ENCODE data around the gene GALNT10. TPM values are rescaled to one million over a fixed set of nuclear protein-coding genes. Genes with fewer than 3 reads are reported as not detected.

GALNT10 gene
- total and polyA plus RNA-seq, 9 of the 15 experiments (the other 6 are each of a cell fraction or from before 2014, with no cell fraction given): 4.6 to 37.1 (median 13.3) TPM

- no peak for TF ChIP-seq TEAD1 (CRISPR knock-in tag; IDR thresholded peaks at IDR 0.05)
- TF ChIP-seq POU5F1 (IDR thresholded peaks at IDR 0.05; ENCODE audit: borderline replicate concordance, low read depth, low read length, partially characterized antibody): no peak
- no peak for TF ChIP-seq HNRNPUL1 (IDR thresholded peaks at IDR 0.05; ENCODE audit: low read length)
- no peak for TF ChIP-seq CHD2 (IDR thresholded peaks at IDR 0.05; ENCODE audit: low read depth, low read length)
- no peak for TF ChIP-seq TFAP4 (CRISPR knock-in tag; IDR thresholded peaks at IDR 0.05; ENCODE audit: borderline replicate concordance)
- no peak for TF ChIP-seq ZNF511 (CRISPR knock-in tag; IDR thresholded peaks at IDR 0.05)
- TF ChIP-seq ZNF655 (CRISPR knock-in tag; IDR thresholded peaks at IDR 0.05): no peak
- TF ChIP-seq CAMTA2 (CRISPR knock-in tag; conservative IDR thresholded peaks at IDR 0.05): no peak
- TF ChIP-seq CEBPB (tag; IDR thresholded peaks at IDR 0.05): no peak
- TF ChIP-seq POLR3A (IDR thresholded peaks at IDR 0.05; ENCODE audit: borderline replicate concordance, extremely low read depth, insufficient read depth, insufficient read length): no peak
- no peak for TF ChIP-seq RNF219 (CRISPR knock-in tag; IDR thresholded peaks at IDR 0.05)
- no peak for TF ChIP-seq HLTF (IDR thresholded peaks at IDR 0.05)
- no peak for TF ChIP-seq REST (IDR thresholded peaks at IDR 0.05; ENCODE audit: borderline replicate concordance)
- no peak for TF ChIP-seq REST (CRISPR knock-in tag; IDR thresholded peaks at IDR 0.05; ENCODE audit: low read depth)
- no peak for TF ChIP-seq MAFG (tag; conservative IDR thresholded peaks at IDR 0.05)
Measured at GRCh38 chr5:154190595-154191304, at the start of gene GALNT10 (continued).

Measured in K562 (cell line).